ELF-1 (cell line): ENCODE data around the gene CYTH3.

Experiments used
- DNase-seq: peaks from one replicate; pipeline ENCODE4 v3.0.0-alpha.2; 2016; ENCODE audit warnings: low read depth, low spot score

The CYTH3 gene

DNA sequence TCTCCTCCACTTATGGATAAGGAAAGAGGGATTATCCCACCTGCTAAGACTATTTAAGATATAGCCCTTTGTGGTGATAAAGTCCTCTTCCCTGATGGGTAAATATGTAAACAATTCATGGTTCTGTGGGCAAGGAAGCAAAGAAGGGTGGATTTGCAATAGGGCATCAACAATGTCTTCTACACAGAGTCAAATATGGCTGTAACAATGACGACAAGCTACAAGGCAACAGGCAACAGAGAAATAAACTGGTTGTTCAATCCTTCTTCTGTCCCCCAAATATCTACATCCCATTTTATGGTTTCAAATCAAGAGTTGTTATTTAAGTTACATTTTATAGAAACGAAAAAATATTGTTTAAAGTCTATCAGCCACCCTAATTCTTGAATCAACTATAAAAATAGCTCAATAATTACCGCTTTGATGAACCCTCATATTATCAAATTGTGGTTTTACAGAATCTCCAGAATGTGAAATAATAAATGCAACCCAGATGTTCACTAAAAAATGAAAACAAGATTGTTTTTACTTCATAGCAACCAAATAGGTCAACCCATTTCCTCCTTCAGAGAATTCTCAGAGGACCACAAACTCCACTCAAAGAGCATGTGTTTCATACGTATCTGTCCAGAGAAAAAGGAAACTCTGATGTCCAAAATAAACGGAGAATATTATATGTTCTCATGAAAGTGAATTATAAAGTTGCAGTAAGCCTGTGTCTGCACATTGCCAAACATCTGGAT is 13.8 kb downstream of the CYTH3 start:
- DNase-seq, result no peak

DNA sequence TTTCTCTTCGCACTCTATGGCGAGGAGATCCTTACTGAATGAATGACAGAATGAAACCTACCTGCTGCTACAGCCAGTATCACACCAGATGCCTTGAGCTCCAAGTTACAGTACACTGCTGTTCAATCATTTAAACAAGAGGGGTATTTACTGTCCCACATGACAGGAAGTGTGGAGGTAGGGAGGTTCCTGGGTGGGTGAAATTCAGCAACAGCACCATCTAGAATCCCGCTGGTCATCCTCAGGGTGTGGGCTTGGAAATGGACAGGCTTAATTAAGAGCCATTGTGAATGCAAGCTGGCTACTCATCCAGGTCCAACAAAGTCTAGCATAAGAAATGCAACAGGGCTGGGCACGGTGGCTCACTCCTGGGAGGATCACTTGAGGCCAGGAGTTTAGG is 14.7 kb downstream of the CYTH3 start:
- DNase-seq, result no peak

DNA sequence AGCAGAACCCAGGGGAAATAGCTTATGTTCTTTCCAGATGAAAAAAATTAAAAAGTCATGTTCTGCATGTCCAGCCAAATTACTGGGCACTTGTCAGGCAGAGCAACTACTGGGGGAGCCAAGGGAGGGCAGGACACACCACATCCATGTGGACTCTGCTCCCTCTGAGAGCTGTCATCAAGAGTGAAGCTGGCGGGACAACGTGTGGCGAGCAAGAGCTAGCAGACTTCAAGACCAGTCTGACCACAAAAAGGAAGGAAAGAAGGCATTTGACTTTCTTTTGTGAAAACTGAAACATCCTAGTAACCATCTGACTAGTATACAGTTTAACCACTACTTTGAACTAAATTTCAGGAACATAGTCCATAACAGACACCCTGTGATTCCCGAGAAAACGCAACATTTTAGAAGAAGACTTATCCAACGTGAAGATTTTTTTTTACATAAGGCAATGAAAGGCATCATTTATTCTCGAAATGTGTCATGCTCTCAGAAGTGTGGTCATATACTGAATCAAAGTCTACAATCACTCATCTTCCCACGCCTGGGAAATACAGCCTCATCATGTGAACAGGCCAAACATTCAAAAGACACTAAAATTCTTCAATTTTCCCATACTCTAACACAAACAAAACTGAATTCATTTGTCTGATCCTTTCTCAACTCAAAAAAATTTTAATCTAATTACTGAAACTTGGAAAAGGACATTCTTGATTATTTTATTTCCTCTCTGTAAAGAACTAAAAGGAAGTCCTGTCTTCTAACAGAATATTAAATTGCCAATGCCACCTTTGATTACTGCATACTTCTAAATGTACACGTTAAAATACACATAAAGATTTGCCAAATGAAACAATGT is 15.5 kb downstream of the CYTH3 start:
- DNase-seq, result no peak

- DNase-seq, result peak; percentile 60
These were observed 16.3 kb downstream of the CYTH3 start for GRCh38 chr7:6256109-6256483.

DNA sequence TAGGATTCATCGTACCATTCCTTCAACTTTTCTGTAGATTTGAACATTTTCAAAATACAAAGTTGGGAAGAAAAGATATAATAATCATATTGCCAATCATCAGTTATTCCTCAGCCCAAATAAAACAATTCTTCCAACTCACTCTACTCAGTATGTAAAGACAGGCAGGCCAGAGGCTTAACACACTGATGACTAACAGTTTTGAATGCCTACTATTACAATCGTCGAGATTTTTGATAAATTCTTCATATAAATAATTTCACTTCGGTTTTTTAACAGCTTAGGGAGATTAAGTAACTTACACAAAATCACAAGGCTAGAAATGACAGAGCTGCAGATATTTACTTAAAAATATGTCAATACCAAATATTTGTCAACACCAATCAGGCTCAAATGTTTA is 17.6 kb downstream of the CYTH3 start:
- no peak for DNase-seq

- DNase-seq, result no peak
These were observed 19.7 kb downstream of the CYTH3 start for GRCh38 chr7:6252748-6253147.

DNA sequence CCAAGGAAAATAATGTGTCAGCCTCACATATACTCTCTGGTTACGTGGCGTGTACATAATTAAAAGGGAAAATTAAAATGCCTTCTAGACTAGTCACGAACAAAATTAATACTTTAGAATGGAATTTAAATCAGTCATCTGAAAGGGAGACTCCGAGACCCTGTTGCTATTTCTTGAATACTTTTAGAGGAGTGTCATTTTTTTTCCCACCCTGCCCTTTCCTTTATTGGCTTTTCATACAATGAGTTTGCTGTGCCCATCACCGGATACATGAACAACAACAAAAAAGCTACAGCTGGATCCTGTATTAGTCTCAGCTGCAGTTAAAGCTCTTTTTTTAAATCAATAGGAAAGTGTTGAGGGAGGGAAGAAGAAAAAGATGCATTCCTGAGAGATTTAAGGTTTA is 20.1 kb downstream of the CYTH3 start:
- DNase-seq, result no peak

- DNase-seq, result no peak
These were observed 20.8 kb downstream of the CYTH3 start for GRCh38 chr7:6251653-6252052.

DNA sequence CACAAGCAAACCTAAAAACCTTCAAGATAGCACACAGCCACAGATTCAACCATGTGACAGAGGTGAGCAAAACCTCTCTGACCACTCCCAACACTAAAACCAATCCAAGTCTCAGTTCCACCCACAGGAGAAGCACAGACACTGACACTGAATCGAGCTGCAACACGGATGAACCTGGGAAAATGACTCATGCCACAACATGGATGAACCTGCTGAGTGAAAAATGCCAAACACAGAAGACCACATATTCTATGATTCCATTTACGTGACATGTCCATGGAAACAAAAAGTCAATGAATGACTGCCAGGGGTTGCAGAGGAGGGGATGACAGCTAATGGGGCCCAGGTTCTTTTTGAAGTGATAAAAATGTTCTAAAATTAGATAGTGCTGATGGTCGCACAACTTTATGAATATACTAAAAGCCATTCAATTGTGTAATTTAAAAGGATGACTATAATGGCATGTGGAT is 22.0 kb downstream of the CYTH3 start:
- no peak for DNase-seq

GRCh38 chr7:6249043-6249442 is 23.4 kb downstream of the CYTH3 start:
- DNase-seq, result no peak

DNA sequence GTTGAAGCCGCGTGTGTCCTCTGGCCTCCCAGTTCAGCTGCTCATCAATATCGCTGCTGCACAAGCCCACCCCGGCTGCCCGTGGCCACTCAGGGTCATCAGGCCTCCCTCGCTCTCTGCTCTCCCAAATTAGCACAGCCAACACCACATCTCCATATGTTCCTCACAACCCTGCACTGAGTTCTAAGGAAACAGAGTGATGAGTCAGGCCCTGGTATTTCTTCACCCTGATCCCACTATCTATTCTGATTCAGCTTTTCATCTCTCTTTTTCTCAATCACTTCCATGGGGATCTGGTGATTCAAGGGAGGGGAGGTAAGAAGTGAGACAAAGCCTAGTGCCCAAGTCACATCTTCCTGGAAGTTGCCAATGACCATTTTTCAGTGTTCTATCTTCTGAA is 23.8 kb downstream of the CYTH3 start:
- peak; percentile 25 for DNase-seq

DNA sequence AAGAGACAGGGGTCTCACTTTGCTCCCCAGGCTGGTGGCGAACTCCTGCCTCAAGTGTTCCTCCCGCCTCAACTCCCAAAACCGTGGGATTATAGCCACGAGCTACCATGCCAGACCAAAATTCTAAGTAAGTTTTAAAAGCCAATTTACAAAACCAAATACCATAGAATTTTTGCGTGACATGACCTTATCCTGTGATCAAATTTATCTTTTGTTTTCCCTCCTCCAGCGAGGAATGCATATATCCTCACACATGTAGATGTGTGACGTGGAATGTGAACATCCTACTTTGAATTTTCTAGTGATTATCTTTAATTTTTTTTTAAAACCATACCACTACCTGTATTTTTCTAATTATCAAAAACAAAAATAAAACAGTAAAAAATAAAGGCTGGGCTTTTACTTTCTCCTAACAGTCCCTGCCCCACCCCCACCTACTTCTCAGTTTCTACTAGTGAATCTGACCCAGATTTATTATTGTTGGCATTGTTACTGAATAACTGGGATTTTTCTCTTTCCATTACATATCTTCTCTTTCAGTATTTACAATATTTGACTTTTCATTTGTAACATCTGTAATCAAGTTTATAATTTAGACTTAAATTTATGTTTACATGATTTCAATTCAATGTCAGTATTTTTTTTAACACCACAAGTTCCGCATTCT is 26.0 kb downstream of the CYTH3 start:
- no peak for DNase-seq

- no peak for DNase-seq
These were observed 28.4 kb downstream of the CYTH3 start for GRCh38 chr7:6244021-6244420.

GRCh38 chr7:6243168-6243567 is 29.3 kb downstream of the CYTH3 start:
- no peak for DNase-seq

DNA sequence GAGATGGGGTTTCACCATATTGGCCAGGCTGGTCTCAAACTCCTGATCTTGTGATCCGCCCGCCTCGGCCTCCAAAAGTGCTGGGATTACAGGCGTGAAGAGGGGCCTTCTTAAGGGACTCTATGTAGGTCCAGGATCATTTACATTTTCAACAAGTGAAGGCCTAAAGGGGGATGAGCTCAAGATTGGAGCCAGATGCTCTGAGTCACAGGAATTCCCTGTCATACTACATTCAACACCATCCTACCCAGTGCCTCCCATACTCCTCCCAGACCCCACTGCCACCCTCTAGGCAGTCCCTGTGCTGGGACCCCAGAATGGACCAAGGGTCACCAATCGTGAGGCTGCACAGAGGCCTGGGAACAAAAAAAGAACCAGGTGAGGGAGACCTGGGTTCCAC is 29.9 kb downstream of the CYTH3 start:
- DNase-seq, result no peak

- no peak for DNase-seq
These were observed 30.8 kb downstream of the CYTH3 start for GRCh38 chr7:6241607-6241973.

DNA sequence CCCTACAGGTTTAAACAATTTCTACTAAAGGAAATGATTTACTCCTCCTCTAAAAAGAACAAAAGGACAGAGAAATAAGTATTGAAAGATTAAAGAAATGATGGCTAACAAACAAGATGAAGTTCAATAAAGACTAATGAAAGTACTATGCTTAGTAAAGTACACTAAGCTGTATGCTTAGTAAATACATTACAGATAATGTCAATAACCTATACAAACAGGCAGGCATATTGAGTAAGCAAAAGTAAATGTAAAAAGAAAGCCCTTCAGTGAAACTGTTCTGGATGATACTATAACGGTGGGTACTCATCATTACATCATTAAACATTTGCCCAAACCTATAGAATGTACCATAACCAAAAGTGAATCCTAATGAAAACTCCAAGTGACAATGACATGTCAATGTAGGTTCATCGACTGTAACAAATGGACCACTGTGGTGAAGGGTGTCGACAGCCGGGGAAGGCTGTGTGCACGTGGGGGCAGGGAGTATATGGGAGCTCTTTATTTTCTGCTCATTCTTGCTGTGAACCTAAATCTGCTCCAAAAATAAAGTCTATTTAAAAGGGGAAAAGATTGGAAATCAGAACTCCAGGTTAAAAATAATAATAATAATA is 34.0 kb downstream of the CYTH3 start:
- DNase-seq, result no peak

- no peak for DNase-seq
These were observed 34.7 kb downstream of the CYTH3 start for GRCh38 chr7:6237730-6238129.

GRCh38 chr7:6237011-6237410 is 35.4 kb downstream of the CYTH3 start:
- DNase-seq, result no peak

GRCh38 chr7:6235029-6235871 is 37.2 kb downstream of the CYTH3 start:
- DNase-seq, result no peak

GRCh38 chr7:6234384-6234783 is 38.0 kb downstream of the CYTH3 start:
- no peak for DNase-seq
